PC-9 (cell line): ENCODE measurements around the gene SMAD6.

Experiments used
- CTCF ChIP-seq: fragments of 200-600 bp; sonication (generic); conservative IDR thresholded peaks from 2 replicates; pipeline ENCODE4 v1.6.1; 2017; ENCODE audit warnings: mixed run types, antibody characterized with exemption, mild to moderate bottlenecking, moderate library complexity
- EZH2 ChIP-seq: fragments of 200-600 bp; sonication (generic); IDR thresholded peaks from 2 replicates; pipeline ENCODE4 v1.8.0; 2017; ENCODE audit warnings: antibody characterized with exemption, low read depth

GRCh38 chr15:66696770-66697169, 5.3 kb upstream of the SMAD6 start:
- TF ChIP-seq CTCF = no peak
- TF ChIP-seq EZH2 = no peak
